ENCODE data around the gene LCLAT1.

LCLAT1 gene

GRCh38 chr2:30514848-30515435 lies 67.9 kb downstream of the LCLAT1 start:
- no peak for DNase-seq (ENCODE audit: low read depth)

GRCh38 chr2:30516166-30516565 lies 69.1 kb downstream of the LCLAT1 start:
- DNase-seq (ENCODE audit: low read depth) = no peak

DNA sequence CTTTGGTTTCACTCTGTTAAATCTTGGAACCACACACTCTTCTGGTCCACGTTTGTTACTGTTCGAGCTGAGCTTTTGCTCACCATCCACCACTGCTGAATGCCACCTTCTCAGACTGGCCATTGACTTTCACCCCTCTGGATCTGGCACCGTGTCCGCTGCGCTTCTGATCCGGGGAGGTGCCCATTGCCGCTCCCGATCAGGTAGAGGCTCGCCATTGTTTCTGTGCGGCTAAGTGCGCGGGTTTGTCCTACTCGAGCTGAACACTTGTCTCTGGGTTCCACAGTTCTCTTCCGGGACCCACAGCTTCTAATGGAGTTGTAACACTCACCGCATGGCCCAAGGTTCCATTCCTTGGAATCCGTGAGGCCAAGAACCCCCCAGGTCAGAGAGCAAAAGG lies 72.8 kb downstream of the LCLAT1 start:
- DNase-seq (ENCODE audit: low read depth) = no peak

- DNase-seq (ENCODE audit: low read depth) = no peak
These were observed 75.4 kb downstream of the LCLAT1 start for GRCh38 chr2:30522421-30522820.

DNA sequence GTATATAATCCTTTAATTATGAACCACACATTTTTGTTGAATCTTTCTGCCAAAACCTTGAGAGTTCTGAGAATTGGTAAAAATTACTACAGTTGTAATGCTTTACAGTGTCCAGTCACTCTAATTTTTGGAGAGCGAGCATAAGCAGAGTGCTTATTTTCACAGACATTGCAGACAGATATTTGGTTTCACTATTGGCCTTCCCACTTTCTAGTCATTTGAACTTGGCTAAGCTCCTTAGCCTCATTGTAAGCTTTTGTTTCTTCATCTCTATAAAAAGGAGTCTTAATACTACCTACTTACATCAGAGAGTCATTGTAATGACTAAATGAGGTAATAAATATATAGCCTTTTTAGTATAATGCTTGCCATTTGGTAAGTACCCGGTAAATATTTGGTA lies 80.4 kb downstream of the LCLAT1 start:
- DNase-seq (ENCODE audit: low read depth) = peak; percentile 65

GRCh38 chr2:30527859-30528258 lies 80.8 kb downstream of the LCLAT1 start:
- DNase-seq (ENCODE audit: low read depth) = no peak

DNA sequence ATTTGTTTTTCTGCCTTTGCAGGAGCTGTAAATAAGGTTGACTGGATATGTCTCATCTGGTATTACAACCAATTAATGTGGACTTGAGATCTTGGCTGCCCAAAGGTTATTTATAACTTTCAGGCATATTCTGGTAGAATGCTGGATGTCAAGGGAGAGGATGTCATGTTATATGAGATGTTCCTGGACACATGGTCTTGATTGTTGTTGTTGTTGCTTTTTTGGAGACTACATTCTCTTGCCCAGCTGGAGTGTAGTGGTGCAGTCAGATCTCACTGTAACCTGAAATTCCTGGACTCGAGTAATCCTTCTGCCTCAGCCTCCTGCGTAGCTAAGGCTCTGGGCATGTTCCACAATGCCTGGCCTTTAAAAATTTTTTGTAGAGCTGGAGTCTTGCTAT lies 83.3 kb downstream of the LCLAT1 start:
- peak; percentile 8 for DNase-seq (ENCODE audit: low read depth)

GRCh38 chr2:30541680-30542079 lies 94.6 kb downstream of the LCLAT1 start:
- no peak for DNase-seq (ENCODE audit: low read depth)

- DNase-seq (ENCODE audit: low read depth) = no peak
These were observed 98.8 kb downstream of the LCLAT1 start for GRCh38 chr2:30545875-30546274.

- no peak for DNase-seq (ENCODE audit: low read depth)
These were observed 101.3 kb downstream of the LCLAT1 start for GRCh38 chr2:30548386-30548785.

- no peak for DNase-seq (ENCODE audit: low read depth)
These were observed 102.0 kb downstream of the LCLAT1 start for GRCh38 chr2:30549096-30549495.

GRCh38 chr2:30559544-30560275 lies 112.7 kb downstream of the LCLAT1 start:
- no peak for DNase-seq (ENCODE audit: low read depth)

GRCh38 chr2:30561349-30561748 lies 114.3 kb downstream of the LCLAT1 start:
- DNase-seq (ENCODE audit: low read depth) = no peak

DNA sequence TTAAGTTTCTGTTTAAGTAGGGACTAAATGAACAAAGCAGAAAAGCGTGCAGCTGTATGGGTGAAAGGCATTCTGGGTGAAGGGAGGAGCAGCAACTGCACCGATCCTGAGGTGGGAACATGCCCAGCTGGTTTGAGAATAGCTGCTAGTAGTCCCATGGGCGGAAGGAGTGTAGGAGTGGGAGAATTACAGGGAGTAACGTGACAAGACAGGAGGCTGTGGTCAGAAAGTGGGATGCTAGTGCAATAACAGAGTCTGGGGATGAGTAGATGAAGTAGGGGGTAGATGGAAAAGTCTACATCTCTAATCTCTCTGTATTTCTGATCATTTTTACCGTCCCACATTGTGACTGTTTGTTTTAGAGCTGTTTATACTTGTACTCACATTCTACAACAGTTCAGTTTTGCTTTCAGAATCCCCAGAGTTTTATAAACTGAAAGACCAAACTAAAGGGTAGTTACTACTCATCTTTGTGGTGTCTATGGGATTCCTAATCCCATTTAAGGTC lies 118.9 kb downstream of the LCLAT1 start:
- DNase-seq (ENCODE audit: low read depth) = no peak

- peak; percentile 60 for DNase-seq (ENCODE audit: low read depth)
These were observed 119.6 kb downstream of the LCLAT1 start for GRCh38 chr2:30566631-30567030.

- DNase-seq (ENCODE audit: low read depth) = no peak
These were observed 120.3 kb downstream of the LCLAT1 start for GRCh38 chr2:30567317-30567716.

DNA sequence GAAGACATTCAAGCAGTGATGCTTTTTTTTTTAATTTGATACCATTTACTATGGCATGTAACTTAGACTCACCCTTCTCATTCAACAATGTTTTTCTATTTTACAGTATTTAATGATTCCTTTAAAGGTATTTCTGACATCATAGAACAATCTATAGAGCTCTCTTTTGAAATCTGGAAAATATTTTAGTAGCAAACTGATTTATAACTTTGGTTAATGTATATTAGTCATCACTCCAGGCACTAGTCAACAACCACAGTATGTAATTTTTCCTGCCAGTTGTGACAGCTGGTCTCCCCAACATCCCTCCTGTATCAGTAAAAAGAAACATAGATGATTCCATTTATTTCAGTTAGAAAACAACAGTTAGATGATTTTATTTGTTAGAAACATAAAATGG lies 122.9 kb downstream of the LCLAT1 start:
- no peak for DNase-seq (ENCODE audit: low read depth)

GRCh38 chr2:30577151-30577550 lies 130.1 kb downstream of the LCLAT1 start:
- DNase-seq (ENCODE audit: low read depth) = no peak

GRCh38 chr2:30580391-30580790 lies 133.3 kb downstream of the LCLAT1 start:
- no peak for DNase-seq (ENCODE audit: low read depth)

DNA sequence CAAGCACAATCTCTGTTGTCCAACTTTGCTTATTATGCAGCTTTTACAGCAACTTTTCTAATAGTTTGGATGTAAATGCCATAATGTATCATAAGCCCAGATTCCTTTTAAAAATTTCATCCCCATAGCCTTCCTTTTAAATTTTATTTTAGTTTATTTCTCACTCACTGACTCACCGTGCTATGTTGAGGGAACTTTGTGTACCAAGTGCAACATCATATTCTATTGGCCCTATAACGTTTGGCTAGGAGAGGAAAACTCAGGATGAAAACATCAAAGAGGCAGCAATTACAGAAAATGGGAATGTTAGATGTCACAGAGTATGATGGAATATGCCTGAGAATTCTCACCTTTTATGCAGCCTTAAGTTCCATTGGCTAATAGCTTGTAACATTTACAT lies 135.5 kb downstream of the LCLAT1 start:
- DNase-seq (ENCODE audit: low read depth) = no peak

DNA sequence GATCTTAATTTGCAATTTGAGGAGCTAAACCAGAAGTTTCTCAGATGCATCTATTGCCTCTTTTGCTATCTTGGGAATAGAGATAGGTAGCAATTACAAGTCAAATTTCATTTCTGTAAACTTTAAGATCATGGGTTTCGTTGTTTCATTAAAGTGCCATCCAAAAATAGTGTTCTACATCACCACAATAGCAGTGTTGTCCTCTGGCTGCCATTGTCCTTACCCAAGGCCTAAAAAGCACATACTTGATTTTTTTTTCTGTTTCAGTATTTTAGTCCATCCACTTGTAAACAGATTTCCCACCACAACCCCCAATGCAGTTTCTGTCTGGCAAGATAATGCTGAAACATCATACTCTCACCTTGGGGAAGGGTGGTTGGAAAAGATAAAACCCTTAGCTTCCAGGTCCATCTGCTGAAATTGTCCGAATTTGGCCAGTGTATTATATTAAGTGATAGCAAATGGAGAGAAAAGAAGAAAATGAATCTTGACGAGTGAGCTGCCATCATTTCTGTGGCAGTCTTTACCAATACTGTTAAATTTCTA lies 136.2 kb downstream of the LCLAT1 start:
- no peak for DNase-seq (ENCODE audit: low read depth)

DNA sequence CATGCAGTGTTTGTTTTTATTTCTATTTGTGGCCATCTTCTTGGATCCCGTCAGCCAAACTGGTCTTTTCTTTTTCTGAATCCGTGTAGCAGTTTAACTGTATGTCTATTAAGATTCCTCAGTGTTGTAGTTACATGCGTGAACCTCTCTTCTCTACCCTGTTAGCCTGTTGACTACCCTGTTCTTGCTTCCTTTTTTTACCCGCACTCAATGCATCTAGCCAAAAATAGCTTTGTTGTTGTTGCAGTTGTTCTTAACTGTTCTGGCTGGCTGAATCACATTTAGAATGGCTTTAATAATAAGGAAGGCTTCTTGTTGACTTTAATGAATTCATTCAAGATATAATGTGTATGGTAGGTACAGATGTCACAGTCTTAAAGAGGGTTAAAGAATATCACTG lies 137.1 kb downstream of the LCLAT1 start:
- DNase-seq (ENCODE audit: low read depth) = no peak

DNA sequence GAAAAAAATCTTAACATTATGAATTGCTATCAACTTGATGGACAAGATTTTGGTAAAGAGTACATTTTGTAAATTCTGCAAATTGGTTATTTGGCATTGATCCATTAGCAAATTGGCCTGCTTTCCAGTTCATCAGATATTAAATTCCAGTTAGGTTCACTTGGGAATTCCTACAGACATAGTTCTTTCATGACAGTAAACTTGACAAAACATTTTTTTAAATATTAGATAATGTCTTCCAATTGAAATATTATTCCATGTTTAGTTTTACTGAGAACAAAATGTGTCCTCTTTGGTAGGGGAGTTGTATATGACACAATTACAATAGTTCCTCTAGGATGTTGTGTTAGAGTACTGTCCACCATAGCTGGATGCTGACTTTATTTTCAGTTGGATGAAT lies 141.9 kb downstream of the LCLAT1 start:
- peak; percentile 15 for DNase-seq (ENCODE audit: low read depth)

DNA sequence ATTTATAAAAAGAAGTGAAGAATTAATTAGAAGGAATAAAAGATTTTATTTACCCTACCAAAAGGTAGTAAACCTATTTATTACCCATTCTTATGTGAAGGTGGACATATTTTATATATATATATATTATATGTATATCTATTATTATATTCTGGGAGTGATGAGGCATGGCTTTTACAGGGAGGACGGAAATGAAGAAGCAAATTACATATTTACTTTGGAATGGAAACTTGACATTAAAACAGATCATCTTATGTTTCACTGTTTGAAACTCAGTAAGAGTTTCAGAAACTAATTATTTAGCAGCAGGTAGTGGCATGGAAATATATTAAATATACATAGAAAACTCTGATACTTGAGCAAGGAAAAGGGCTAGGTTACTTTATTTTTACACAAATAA lies 143.4 kb downstream of the LCLAT1 start:
- DNase-seq (ENCODE audit: low read depth) = no peak

Data from fibroblast of gingiva (primary cell).